Body of pancreas (tissue), 4 donors: ENCODE data around the gene LRRC27. TPM values are rescaled to one million over a fixed set of nuclear protein-coding genes. Genes with fewer than 3 reads are reported as not detected.

Experiments used
- ATAC-seq: fragments of 150-250 bp; one replicate; pipeline ENCODE4 v1.9.1; 2016
- DNase-seq, 4 donors: peaks; one replicate each; pipeline ENCODE4 v3.0.0-alpha.2; 2019
- H3K27ac ChIP-seq, 4 donors: fragments of 200-600 bp; sonication (generic); 1 replicate in 3 of 4; 2 replicates in 1 of 4; pipeline versions ENCODE4 v1.5.1 to v1.6.1; 2016 to 2019; ENCODE audit warnings: mild to moderate bottlenecking in 1 of 4, mixed read lengths in 1 of 4, moderate library complexity in 1 of 4
- H3K27me3 ChIP-seq, 2 donors: fragments of 200-600 bp; sonication (generic); one replicate each; pipeline ENCODE4 v1.6.0; 2016; ENCODE audit warnings: mild to moderate bottlenecking in 1 of 2
- H3K36me3 ChIP-seq, 2 donors: fragments of 200-600 bp; sonication (generic); replicated peaks in 1 of 2; 2 replicates each; pipeline ENCODE4 v1.5.1; 2016; ENCODE audit warnings: low read depth in 2 of 2; ENCODE audit not compliant: insufficient read depth in 1 of 2
- H3K4me1 ChIP-seq: fragments of 200-600 bp; sonication (generic); one replicate; pipeline ENCODE4 v1.6.0; 2016
- H3K4me3 ChIP-seq, 2 donors: fragments of 200-600 bp; sonication (generic); 1 replicate in 1 of 2; 2 replicates in 1 of 2; pipeline ENCODE4 v1.5.1; 2016 to 2019
- H3K9me3 ChIP-seq, 3 donors: fragments of 200-600 bp; sonication (generic); 1 replicate in 2 of 3; 2 replicates in 1 of 3; pipeline ENCODE4 v1.5.1; 2016
- POLR2A ChIP-seq, 3 donors: fragments of 450-650 bp; IDR thresholded peaks; one replicate each; pipeline ENCODE4 v1.6.1; 2016; ENCODE audit warnings: antibody characterized with exemption in 3 of 3, mild to moderate bottlenecking in 2 of 3
- WGBS, 2 donors: methylation state at CpG; one replicate each; pipeline ENCODE4 v1.1.5; 2017; 5-methylcytosine and 5-hydroxymethylcytosine counted together
- intact Hi-C: fragments of 100-400 bp; cut with DNase I; formaldehyde crosslinking; loops from one replicate; pipeline ENCODE4 v1.15.1; 2023
- total RNA-seq, 2 donors: library from RNA; depleted of rRNA; stranded (reverse); fragments of >200 nt; gene quantifications; one replicate each; pipeline ENCODE4 v1.1.0, GENCODE V29; 2016
- TF ChIP-seq, protein P1 (sequence below), 7 experiments: fragments of 450-650 bp in 4 of 7; fragments of 200-600 bp in 3 of 7; sonication (generic) in 3 of 7; IDR thresholded peaks; one replicate each; pipeline ENCODE4 v1.5.1; 2016 to 2019; ENCODE audit warnings: antibody characterized with exemption in 7 of 7

The LRRC27 gene
- total RNA-seq, 2 donors from 2014 or later, result 6.5 to 24.7 TPM

DNA sequence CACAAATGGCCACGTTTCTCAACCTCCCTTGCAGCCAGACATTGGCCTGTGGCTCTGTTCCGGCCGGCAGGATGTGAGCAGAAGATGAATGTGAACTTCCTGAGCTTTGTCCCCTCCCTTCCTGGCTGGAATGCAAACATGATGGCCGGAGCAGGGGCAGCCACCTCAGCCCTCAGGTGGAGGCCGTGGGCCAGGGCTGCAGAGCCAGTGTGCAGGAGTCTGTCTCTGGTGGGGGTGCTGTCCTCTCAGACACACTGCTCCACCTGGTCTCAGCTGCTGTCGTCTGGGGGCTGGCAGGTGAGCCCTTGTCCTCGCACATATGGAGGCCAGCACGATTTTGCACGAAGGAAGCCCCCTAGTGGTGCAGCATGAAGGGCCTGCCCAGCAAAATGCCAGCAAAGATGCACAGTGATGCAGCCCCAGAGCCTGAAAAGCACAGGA lies 39.7 kb downstream of the LRRC27 start:
- DNase-seq (no peak), ATAC-seq (no peak)
- Histone ChIP-seq H3K9me3 (no peaks in the 10 kb centered on the region), H3K27ac (no peak overlapping the region), H3K4me3 (no peak overlapping the region), H3K27me3 (no peaks in the 10 kb centered on the region), H3K4me1 (no peaks in the 10 kb centered on the region), H3K36me3 (no peaks in the 10 kb centered on the region)
- intact Hi-C loops, result no loop called here
- TF ChIP-seq POLR2A (IDR thresholded peaks at IDR 0.05), result no peak
- TF ChIP-seq, protein P1, sequence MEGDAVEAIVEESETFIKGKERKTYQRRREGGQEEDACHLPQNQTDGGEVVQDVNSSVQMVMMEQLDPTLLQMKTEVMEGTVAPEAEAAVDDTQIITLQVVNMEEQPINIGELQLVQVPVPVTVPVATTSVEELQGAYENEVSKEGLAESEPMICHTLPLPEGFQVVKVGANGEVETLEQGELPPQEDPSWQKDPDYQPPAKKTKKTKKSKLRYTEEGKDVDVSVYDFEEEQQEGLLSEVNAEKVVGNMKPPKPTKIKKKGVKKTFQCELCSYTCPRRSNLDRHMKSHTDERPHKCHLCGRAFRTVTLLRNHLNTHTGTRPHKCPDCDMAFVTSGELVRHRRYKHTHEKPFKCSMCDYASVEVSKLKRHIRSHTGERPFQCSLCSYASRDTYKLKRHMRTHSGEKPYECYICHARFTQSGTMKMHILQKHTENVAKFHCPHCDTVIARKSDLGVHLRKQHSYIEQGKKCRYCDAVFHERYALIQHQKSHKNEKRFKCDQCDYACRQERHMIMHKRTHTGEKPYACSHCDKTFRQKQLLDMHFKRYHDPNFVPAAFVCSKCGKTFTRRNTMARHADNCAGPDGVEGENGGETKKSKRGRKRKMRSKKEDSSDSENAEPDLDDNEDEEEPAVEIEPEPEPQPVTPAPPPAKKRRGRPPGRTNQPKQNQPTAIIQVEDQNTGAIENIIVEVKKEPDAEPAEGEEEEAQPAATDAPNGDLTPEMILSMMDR (IDR thresholded peaks at IDR 0.05), result no peak
- 83 to 85% methylated on average over 1 to 9 of the region's 9 CpGs for WGBS, 2 donors

DNA sequence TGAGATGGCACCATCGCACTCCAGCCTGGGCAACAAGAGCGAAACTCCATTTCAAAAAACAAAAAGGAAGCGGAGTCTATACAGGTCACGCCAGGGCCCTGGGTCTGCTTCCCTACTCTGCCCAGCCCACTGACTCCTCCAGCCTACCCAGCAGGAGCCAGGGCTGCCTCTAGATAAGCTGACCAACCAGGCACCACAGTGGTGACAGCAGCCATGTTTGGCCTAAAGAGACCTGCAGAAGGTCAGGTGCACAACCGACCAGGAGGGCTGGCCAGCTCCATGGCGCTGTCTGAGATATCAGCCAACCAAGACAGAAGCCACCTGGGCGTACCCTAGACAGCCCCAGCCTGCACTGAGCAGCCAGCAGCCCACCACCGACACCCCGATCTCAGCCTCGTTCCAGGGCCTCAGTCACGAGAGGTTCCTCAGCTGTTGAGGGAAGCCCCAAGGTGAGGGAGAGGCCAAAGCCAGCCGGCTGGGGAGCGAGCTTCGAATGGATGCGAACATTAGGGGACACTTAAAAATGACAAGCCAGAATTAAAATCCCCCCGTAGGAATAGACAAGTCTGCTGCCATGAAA lies 40.6 kb downstream of the LRRC27 start:
- H3K9me3 ChIP-seq, result no peaks in the 10 kb centered on the region
- 91 to 93% methylated on average over 14 to 16 of the region's 16 CpGs for WGBS, 2 donors
- no peak overlapping the region for H3K4me3 ChIP-seq
- H3K27me3 ChIP-seq, result no peaks in the 10 kb centered on the region
- ATAC-seq (no peak), DNase-seq (no peak)
- intact Hi-C loops, result no loop called here
- no peak overlapping the region for H3K27ac ChIP-seq
- TF ChIP-seq, protein P1 (IDR thresholded peaks at IDR 0.05), result no peak
- no peak for TF ChIP-seq POLR2A (IDR thresholded peaks at IDR 0.05)
- no peaks in the 10 kb centered on the region for H3K4me1 ChIP-seq
- H3K36me3 ChIP-seq, result no peaks in the 10 kb centered on the region

DNA sequence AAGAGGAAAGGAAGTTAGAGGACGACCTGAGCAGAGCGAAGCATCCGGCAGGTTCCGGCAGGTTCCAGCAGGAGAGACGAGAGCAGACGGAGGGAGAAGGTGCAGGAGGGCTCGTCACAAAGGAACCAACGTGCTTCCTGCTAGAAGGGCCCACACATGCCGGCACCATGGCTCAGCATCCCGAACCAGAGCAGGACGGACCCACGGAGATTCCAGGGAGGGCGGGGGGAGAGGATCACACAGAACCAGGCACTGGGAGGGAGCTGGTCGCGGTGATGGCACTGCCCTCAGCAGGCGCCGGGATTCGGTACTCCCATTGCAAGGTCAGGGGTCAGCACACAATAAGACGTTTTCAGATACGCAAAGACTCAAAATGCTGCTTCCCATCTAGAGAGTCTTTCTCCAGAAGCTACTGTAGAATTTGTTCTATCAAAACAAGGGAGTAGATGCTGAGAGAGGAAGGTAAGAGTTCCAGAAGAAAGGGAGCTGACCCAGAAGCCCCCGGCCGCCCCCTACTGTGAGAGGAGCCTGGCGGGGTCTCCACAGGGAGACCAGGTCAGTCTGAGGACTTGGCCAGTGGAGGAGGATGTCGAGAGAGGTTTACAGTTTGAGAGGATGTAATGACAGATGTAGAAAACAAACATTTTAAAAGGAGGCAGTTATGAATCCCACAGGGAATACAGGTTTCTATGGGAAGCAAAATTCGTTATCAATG lies 41.4 kb downstream of the LRRC27 start:
- Histone ChIP-seq H3K4me1 (no peaks in the 10 kb centered on the region), H3K36me3 (no peaks in the 10 kb centered on the region), H3K4me3 (no peak overlapping the region), H3K27ac (no peak overlapping the region), H3K9me3 (no peaks in the 10 kb centered on the region), H3K27me3 (no peaks in the 10 kb centered on the region)
- no peak for ATAC-seq
- intact Hi-C loops, result no loop called here
- no peak for DNase-seq
- TF ChIP-seq POLR2A (IDR thresholded peaks at IDR 0.05), result no peak
- TF ChIP-seq, protein P1 (IDR thresholded peaks at IDR 0.05), result no peak
- WGBS, 2 donors, result 83 to 86% methylated on average over 21 to 25 of the region's 25 CpGs

DNA sequence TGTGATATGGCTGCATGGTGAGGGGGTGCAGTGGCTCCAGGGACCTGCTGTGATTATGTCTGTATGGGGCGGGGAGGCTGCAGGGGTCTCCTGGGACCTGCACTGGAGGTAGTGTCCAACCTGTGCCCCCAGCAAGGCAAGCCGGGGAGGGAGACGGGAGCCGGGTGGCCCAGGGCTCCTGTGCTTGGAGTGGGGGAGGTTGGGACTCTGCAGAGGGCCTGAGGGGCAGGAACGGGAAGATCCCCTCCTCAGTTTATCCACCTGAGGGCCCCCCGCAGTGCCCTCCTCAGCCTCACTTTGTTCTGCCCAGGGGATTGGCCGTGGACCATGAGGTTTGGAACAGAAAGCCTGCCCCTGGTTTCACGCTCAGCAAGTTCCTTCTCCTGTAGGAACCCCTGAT lies 42.2 kb downstream of the LRRC27 start:
- H3K4me1 ChIP-seq, result no peaks in the 10 kb centered on the region
- intact Hi-C loops, result no loop called here
- no peak overlapping the region for H3K27ac ChIP-seq
- ATAC-seq (no peak), DNase-seq (no peak)
- 75 to 100% methylated on average over 6 to 8 of the region's 8 CpGs for WGBS, 2 donors
- H3K4me3 ChIP-seq, result no peak overlapping the region
- TF ChIP-seq, protein P1 (IDR thresholded peaks at IDR 0.05), result no peak
- TF ChIP-seq POLR2A (IDR thresholded peaks at IDR 0.05), result no peak
- H3K9me3 ChIP-seq, result no peaks in the 10 kb centered on the region
- no peaks in the 10 kb centered on the region for H3K27me3 ChIP-seq
- no peaks in the 10 kb centered on the region for H3K36me3 ChIP-seq

DNA sequence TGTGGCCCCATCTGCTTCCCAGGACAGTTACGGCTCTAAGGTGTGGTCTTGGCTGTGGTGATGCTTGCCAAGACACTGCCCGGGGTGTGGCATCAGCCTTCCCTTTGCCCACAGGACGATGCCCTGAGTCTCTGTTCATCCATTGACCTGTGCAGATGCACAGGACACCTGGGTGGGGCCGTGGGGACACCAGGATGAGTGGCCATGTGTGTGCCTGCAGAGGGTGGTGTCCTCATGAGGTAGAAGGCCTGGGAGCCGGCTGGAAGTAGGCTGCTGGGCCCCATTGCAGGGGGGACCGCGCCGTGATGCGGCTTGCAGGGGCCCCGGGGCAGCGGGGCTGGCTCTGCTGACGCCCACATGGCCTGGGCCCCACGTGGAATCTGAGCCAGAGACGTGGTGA lies 42.6 kb downstream of the LRRC27 start:
- intact Hi-C loops, result no loop called here
- no peak overlapping the region for H3K4me3 ChIP-seq
- H3K9me3 ChIP-seq, result no peaks in the 10 kb centered on the region
- no peak overlapping the region for H3K27ac ChIP-seq
- no peaks in the 10 kb centered on the region for H3K27me3 ChIP-seq
- ATAC-seq, result no peak
- DNase-seq, result no peak
- H3K36me3 ChIP-seq, result no peaks in the 10 kb centered on the region
- no peak for TF ChIP-seq POLR2A (IDR thresholded peaks at IDR 0.05)
- TF ChIP-seq, protein P1 (IDR thresholded peaks at IDR 0.05), result no peak
- WGBS, 2 donors, result 91 to 92% methylated on average over 11 to 13 of the region's 14 CpGs
- H3K4me1 ChIP-seq, result no peaks in the 10 kb centered on the region
